NB4 (cell line): Measurements from ENCODE around the gene DPP10.

ENCODE experiments used
- MYC ChIP-seq: IDR thresholded peaks from 2 replicates; pipeline ENCODE4 v1.6.1; 2011; ENCODE audit warnings: low read depth, low read length
- POLR2A ChIP-seq: IDR thresholded peaks from 2 replicates; pipeline ENCODE4 v1.6.1; 2011; ENCODE audit warnings: mild to moderate bottlenecking; ENCODE audit not compliant: insufficient read length; ENCODE audit errors: extremely low read depth
- TF ChIP-seq, protein P1 (sequence below): IDR thresholded peaks from one replicate; pipeline ENCODE4 v1.5.1; 2012; ENCODE audit warnings: low read depth, low read length
- TF ChIP-seq, protein P2 (sequence below): IDR thresholded peaks from 2 replicates; pipeline ENCODE4 v1.6.1; 2011; ENCODE audit warnings: low read depth, low read length

DNA sequence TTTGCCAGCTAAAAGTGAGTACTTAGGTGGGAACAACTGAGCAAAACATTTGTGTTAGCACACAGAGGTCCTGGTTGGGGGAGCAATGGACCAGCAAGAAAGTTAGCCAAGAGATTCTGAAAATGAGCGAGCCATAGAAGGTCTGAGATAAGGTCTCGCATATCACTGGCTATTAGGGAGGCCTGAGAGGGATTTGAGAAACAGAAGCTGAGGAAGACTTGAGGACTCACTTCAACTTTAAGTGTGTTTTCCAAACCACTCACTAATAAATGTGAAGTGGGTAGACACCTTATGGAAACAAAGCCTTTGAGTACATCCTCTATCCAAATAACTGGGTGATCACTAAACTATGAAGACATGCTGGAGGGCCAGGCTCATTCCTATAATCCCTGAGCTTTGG lies 958.5 kb downstream of the DPP10 start:
- no peak for TF ChIP-seq MYC
- TF ChIP-seq, protein P1, sequence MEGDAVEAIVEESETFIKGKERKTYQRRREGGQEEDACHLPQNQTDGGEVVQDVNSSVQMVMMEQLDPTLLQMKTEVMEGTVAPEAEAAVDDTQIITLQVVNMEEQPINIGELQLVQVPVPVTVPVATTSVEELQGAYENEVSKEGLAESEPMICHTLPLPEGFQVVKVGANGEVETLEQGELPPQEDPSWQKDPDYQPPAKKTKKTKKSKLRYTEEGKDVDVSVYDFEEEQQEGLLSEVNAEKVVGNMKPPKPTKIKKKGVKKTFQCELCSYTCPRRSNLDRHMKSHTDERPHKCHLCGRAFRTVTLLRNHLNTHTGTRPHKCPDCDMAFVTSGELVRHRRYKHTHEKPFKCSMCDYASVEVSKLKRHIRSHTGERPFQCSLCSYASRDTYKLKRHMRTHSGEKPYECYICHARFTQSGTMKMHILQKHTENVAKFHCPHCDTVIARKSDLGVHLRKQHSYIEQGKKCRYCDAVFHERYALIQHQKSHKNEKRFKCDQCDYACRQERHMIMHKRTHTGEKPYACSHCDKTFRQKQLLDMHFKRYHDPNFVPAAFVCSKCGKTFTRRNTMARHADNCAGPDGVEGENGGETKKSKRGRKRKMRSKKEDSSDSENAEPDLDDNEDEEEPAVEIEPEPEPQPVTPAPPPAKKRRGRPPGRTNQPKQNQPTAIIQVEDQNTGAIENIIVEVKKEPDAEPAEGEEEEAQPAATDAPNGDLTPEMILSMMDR, result no peak
- no peak for TF ChIP-seq POLR2A
- TF ChIP-seq, protein P2, sequence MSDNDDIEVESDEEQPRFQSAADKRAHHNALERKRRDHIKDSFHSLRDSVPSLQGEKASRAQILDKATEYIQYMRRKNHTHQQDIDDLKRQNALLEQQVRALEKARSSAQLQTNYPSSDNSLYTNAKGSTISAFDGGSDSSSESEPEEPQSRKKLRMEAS, result no peak
